Measurements from ENCODE around the gene RAB36.

DNA sequence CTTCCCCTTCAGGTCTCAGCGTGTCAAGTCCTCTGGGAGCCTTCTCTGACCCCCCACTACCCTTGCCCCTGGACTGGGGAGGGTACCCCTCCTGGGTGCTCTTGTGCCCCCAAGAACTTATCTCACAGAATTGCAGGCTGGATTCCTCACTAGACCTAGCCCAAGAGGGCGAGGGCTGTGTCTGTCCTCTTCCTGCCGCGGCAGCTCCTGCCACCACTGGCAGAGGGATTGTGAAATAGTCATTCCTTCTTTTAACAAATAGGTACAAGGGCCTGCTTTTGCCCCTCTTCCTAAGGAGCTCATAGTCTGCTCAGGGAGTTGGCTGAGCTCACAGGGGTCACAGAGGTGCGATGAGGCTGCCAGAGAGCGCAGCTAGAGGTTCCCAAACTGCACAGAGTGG, 5.5 kb downstream of the RAB36 start:
- no peak for TF ChIP-seq CTCF (IDR thresholded peaks at IDR 0.05)
- TF ChIP-seq POLR2A (IDR thresholded peaks at IDR 0.05) = no peak
